GM12878 (cell line): Measurements from ENCODE around the gene C17orf113. TPM values are rescaled to one million over a fixed set of nuclear protein-coding genes. Genes with fewer than 3 reads are reported as not detected.

ENCODE experiments used
- EZH2 ChIP-seq: IDR thresholded peaks from 2 replicates; pipeline ENCODE4 v1.6.1; 2012; ENCODE audit warnings: low read depth, mild to moderate bottlenecking, control low read depth, inconsistent platforms, low read length, borderline replicate concordance; ENCODE audit not compliant: control insufficient read depth
- FOXK2 ChIP-seq: fragments of 450-650 bp; IDR thresholded peaks from 2 replicates; pipeline ENCODE4 v1.6.1; 2017; ENCODE audit warnings: mild to moderate bottlenecking, moderate library complexity
- MYB ChIP-seq: fragments of 150-350 bp; IDR thresholded peaks from 2 replicates; pipeline ENCODE4 v1.6.1; 2014; ENCODE audit warnings: mild to moderate bottlenecking, low read depth, low read length, borderline replicate concordance
- POLR2AphosphoS2 ChIP-seq: IDR thresholded peaks from 2 replicates; pipeline ENCODE4 v1.6.1; 2011; ENCODE audit warnings: low read depth, mild to moderate bottlenecking, low read length, improper control_type of control experiment, moderate library complexity
- RCOR1 ChIP-seq: conservative IDR thresholded peaks from 2 replicates; pipeline ENCODE4 v1.6.1; 2012; ENCODE audit warnings: low read depth, low read length, improper control_type of control experiment
- SIX5 ChIP-seq: IDR thresholded peaks from 2 replicates; pipeline ENCODE4 v1.6.1; 2011; ENCODE audit warnings: mild to moderate bottlenecking, low read depth, low read length, moderate library complexity; ENCODE audit not compliant: severe bottlenecking
- TAF1 ChIP-seq: IDR thresholded peaks from 2 replicates; pipeline ENCODE4 v1.6.1; 2011; ENCODE audit warnings: mild to moderate bottlenecking, low read depth, low read length, borderline replicate concordance
- polyA plus RNA-seq, 11 experiments: library from polyadenylated mRNA; depleted of rRNA in 4 of 11; unstranded in 6 of 11; stranded (reverse) in 5 of 11; fragments of >200 nt; fragmentation: Nextera tagmentation in 4 of 11; fragmentation: Illumina TruSeq in 1 of 11; extraction: Ambion mirVana in 4 of 11; extraction: Trizol in 1 of 11; gene quantifications; 1 replicate in 1 of 11; 2 replicates in 10 of 11; pipeline versions ENCODE4 v1.2.1 to v1.2.3, GENCODE V29; 2011 to 2016; ENCODE audit warnings: inconsistent platforms in 2 of 11, missing spikeins in 2 of 11, low read depth in 1 of 11
- total RNA-seq, 4 experiments: library from RNA; depleted of rRNA in 3 of 4; stranded (reverse); fragments of >200 nt in 3 of 4; fragmentation: Illumina TruSeq in 1 of 4; extraction: Trizol in 1 of 4; gene quantifications; 2 replicates each; pipeline versions ENCODE4 v1.2.1 to v1.2.3, GENCODE V29; 2013 to 2021
- TF ChIP-seq, protein P1 (sequence below): fragments of 450-650 bp; IDR thresholded peaks from 2 replicates; pipeline ENCODE4 v1.6.1; 2017; ENCODE audit warnings: mild to moderate bottlenecking, moderate library complexity
- TF ChIP-seq, protein P2 (sequence below): IDR thresholded peaks from 2 replicates; pipeline ENCODE4 v1.6.1; 2011; ENCODE audit warnings: low read depth, low read length, improper control_type of control experiment, borderline replicate concordance
- TF ChIP-seq, protein P3 (sequence below): fragments of 150-350 bp; IDR thresholded peaks from 2 replicates; pipeline ENCODE4 v1.6.1; 2014; ENCODE audit warnings: mild to moderate bottlenecking, low read depth, low read length

Gene C17orf113
- total and polyA plus RNA-seq, 10 of the 15 experiments (the other 5 are each of a cell fraction or from before 2014, with no cell fraction given): 0.03 to 0.17 (median 0.08) TPM; not detected in 3

DNA sequence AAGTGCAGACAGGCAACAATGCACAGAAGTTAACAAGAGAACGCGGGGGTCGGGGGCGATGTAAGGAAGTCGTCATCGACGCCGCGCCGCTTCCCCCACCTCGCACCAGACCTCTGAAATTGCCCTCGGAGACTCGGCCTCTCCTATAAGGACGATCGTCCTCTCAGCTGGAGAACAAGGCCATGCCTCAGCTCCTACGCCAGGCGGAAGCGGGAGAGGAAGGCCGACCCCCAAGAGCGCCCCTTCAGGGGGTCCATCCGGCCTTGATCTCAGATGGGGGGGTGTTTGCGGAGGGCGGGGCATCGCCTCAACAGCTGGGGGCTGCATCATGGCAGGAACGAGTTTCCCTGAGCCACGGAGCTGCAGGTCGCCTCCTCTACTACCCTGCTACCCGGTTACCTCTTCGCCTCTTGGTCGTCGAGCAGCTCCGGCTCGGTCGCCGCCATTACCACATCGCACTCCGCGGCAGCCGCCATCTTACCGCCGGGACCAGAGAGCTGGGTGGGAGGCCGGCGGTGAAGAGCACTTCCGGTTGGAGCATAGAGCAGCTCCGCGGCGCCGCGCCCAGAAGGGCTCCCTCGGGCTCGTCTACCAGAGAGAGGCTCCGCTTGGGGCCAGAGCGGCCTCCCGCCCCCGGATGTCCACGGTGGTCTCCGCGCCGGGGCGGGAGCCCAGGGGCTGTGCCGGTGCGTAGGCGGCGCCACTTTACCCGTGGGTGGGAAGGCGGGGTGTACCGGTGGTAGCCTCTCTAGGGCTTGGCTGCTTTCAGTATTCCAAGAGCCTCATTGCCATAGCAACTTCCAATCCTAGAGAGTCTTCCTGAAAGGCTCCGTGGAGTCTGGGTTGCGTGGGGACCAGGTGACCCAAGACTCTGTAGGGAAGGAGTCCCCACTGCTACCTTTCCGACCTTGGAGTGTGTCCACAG lies 33.2 kb downstream of the C17orf113 start, which contains the start of gene DNAJC7 (continued):
- TF ChIP-seq, protein P1, sequence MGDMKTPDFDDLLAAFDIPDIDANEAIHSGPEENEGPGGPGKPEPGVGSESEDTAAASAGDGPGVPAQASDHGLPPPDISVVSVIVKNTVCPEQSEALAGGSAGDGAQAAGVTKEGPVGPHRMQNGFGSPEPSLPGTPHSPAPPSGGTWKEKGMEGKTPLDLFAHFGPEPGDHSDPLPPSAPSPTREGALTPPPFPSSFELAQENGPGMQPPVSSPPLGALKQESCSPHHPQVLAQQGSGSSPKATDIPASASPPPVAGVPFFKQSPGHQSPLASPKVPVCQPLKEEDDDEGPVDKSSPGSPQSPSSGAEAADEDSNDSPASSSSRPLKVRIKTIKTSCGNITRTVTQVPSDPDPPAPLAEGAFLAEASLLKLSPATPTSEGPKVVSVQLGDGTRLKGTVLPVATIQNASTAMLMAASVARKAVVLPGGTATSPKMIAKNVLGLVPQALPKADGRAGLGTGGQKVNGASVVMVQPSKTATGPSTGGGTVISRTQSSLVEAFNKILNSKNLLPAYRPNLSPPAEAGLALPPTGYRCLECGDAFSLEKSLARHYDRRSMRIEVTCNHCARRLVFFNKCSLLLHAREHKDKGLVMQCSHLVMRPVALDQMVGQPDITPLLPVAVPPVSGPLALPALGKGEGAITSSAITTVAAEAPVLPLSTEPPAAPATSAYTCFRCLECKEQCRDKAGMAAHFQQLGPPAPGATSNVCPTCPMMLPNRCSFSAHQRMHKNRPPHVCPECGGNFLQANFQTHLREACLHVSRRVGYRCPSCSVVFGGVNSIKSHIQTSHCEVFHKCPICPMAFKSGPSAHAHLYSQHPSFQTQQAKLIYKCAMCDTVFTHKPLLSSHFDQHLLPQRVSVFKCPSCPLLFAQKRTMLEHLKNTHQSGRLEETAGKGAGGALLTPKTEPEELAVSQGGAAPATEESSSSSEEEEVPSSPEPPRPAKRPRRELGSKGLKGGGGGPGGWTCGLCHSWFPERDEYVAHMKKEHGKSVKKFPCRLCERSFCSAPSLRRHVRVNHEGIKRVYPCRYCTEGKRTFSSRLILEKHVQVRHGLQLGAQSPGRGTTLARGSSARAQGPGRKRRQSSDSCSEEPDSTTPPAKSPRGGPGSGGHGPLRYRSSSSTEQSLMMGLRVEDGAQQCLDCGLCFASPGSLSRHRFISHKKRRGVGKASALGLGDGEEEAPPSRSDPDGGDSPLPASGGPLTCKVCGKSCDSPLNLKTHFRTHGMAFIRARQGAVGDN: no peak; the same call in 1 of the 2 replicates
- peak; percentile 99 for TF ChIP-seq TAF1
- no peak for TF ChIP-seq MYB
- TF ChIP-seq EZH2: no peak
- TF ChIP-seq, protein P2, sequence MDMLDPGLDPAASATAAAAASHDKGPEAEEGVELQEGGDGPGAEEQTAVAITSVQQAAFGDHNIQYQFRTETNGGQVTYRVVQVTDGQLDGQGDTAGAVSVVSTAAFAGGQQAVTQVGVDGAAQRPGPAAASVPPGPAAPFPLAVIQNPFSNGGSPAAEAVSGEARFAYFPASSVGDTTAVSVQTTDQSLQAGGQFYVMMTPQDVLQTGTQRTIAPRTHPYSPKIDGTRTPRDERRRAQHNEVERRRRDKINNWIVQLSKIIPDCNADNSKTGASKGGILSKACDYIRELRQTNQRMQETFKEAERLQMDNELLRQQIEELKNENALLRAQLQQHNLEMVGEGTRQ: no peak
- TF ChIP-seq, protein P3, sequence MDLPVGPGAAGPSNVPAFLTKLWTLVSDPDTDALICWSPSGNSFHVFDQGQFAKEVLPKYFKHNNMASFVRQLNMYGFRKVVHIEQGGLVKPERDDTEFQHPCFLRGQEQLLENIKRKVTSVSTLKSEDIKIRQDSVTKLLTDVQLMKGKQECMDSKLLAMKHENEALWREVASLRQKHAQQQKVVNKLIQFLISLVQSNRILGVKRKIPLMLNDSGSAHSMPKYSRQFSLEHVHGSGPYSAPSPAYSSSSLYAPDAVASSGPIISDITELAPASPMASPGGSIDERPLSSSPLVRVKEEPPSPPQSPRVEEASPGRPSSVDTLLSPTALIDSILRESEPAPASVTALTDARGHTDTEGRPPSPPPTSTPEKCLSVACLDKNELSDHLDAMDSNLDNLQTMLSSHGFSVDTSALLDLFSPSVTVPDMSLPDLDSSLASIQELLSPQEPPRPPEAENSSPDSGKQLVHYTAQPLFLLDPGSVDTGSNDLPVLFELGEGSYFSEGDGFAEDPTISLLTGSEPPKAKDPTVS: no peak
- no peak for TF ChIP-seq SIX5
- peak; percentile 49 for TF ChIP-seq POLR2AphosphoS2
- no peak for TF ChIP-seq RCOR1
- no peak for TF ChIP-seq FOXK2
- TF ChIP-seq, all 136 proteins: peak for 62
